ENCODE data around the gene ZSWIM4.
A peak's percentile ranks its signal among the peaks of the same experiment; 100 is the strongest.

The ZSWIM4 gene

GRCh38 chr19:13758795-13759194, 36.4 kb upstream of the ZSWIM4 start:
- FAIRE-seq (no peak), DNase-seq (ENCODE audit: insufficient read length, low spot score) (no peak)
- TF ChIP-seq CTCF (IDR thresholded peaks at IDR 0.05; ENCODE audit: insufficient read depth, missing control alignments), result no peak

GRCh38 chr19:13761423-13761822, 33.8 kb upstream of the ZSWIM4 start:
- DNase-seq (ENCODE audit: insufficient read length, low spot score) (no peak), FAIRE-seq (no peak)
- TF ChIP-seq CTCF (IDR thresholded peaks at IDR 0.05; ENCODE audit: insufficient read depth, missing control alignments), result no peak

GRCh38 chr19:13762635-13763235, 32.5 kb upstream of the ZSWIM4 start:
- no peak for TF ChIP-seq CTCF (IDR thresholded peaks at IDR 0.05; ENCODE audit: insufficient read depth, missing control alignments)
- DNase-seq (ENCODE audit: insufficient read length, low spot score), result no peak
- no peak for FAIRE-seq

GRCh38 chr19:13763265-13763664, 32.0 kb upstream of the ZSWIM4 start:
- DNase-seq (ENCODE audit: insufficient read length, low spot score) (no peak), FAIRE-seq (no peak)
- TF ChIP-seq CTCF (IDR thresholded peaks at IDR 0.05; ENCODE audit: insufficient read depth, missing control alignments), result no peak

- peak; percentile 93 for DNase-seq (ENCODE audit: insufficient read length, low spot score)
- TF ChIP-seq CTCF (IDR thresholded peaks at IDR 0.05; ENCODE audit: insufficient read depth, missing control alignments), result no peak
- no peak for FAIRE-seq
Measured at GRCh38 chr19:13764101-13764807, 31.0 kb upstream of the ZSWIM4 start, which contains the start of gene MRI1. TSS of gene MRI1 (plus strand) at chr19:13764522. CDS start at chr19:13764589, 67 bp downstream.

- TF ChIP-seq CTCF (IDR thresholded peaks at IDR 0.05; ENCODE audit: insufficient read depth, missing control alignments), result no peak
- DNase-seq (ENCODE audit: insufficient read length, low spot score) (no peak), FAIRE-seq (no peak)
Measured at GRCh38 chr19:13764821-13765394, 30.3 kb upstream of the ZSWIM4 start.
